Neuron (in vitro differentiated cells): ENCODE data around the gene NKX6-2.
"Not testable (repeated sequence)": the region's sequence is repeated elsewhere in the genome, so short reads cannot be mapped to it uniquely, and the experiment has no call there.

ENCODE experiments used
- H2AFZ ChIP-seq: one replicate; pipeline ENCODE4 v1.6.1; 2013; ENCODE audit warnings: low read depth, mild to moderate bottlenecking, inconsistent platforms, low read length, moderate library complexity
- H3K27me3 ChIP-seq: one replicate; pipeline ENCODE4 v1.6.1; 2013; ENCODE audit warnings: low read length; ENCODE audit not compliant: insufficient read depth
- H3K36me3 ChIP-seq: one replicate; pipeline ENCODE4 v1.6.1; 2013; ENCODE audit warnings: low read length; ENCODE audit not compliant: insufficient read depth
- H3K4me1 ChIP-seq: one replicate; pipeline ENCODE4 v1.6.1; 2013; ENCODE audit warnings: low read length; ENCODE audit not compliant: insufficient read depth
- H3K4me3 ChIP-seq: 2 replicates; pipeline ENCODE4 v1.5.1; 2013; ENCODE audit warnings: mild to moderate bottlenecking, low read length, moderate library complexity
- H3K9me3 ChIP-seq: one replicate; pipeline ENCODE4 v1.6.1; 2013; ENCODE audit warnings: low read length

NKX6-2 gene

GRCh38 chr10:132785723-132786475, at the start of gene NKX6-2:
Gene NKX6-2 (minus strand): TSS chr10:132786147. CDS start chr10:132785948, 199 bp downstream.
- Histone ChIP-seq H2AFZ (peak within 1 kb of the TSS; percentile 54), H3K27me3 (peaks cover 49% of the 10 kb centered on the region), H3K36me3 (peaks cover 15% of the 10 kb centered on the region), H3K9me3 (peaks cover 17% of the 10 kb centered on the region), H3K4me1 (peaks cover 21% of the 10 kb centered on the region), H3K4me3 (peak within 1 kb of the TSS; percentile 47)

- Histone ChIP-seq H3K4me1 (no peaks in the 10 kb centered on the region), H3K9me3 (no peaks in the 10 kb centered on the region), H3K4me3 (no peak overlapping the region), H3K36me3 (no peaks in the 10 kb centered on the region), H2AFZ (no peak overlapping the region), H3K27me3 (no peaks in the 10 kb centered on the region)
Observed at GRCh38 chr10:132834891-132835847, 49.2 kb upstream of the NKX6-2 start.

- peaks cover 3% of the 10 kb centered on the region for H3K27me3 ChIP-seq
Observed at GRCh38 chr10:132834311-132834761, 48.4 kb upstream of the NKX6-2 start.

DNA sequence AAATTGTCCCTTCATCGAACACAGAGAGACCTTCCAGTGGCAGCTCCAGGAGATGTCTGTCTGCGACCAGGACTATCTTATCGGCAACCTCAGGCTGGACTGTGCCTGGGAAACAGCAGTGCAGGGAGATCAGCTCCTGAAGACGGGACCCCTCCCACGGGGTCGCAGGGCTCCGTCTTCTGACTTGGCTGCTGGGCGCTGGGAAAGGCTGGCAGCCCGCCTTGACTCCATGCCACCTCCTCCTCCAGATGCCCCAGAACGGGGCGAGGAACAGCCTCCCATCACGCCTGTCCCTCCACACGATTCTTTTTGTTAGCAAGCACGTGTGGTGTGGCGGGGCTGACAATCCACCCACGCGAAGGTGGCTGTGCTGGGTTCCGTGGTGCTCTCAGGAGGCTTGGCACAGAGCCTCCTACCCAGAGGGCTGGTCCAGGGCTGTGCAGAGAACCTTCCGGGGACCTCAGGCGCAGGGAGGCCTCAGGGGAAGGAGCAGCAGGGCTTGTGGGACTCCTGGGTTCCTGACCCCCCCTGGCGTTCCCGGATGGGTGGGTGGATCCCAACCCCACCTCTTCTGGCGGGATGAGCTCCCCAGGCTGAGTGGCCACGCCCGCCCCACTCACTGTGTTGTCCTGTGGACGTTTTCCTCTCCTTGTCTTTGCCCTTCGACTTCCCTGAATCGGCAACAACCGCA, 47.6 kb upstream of the NKX6-2 start:
- no peaks in the 10 kb centered on the region for H3K4me1 ChIP-seq

More at GRCh38 chr10:132834311-132834761, 48.4 kb upstream of the NKX6-2 start:
- H3K4me3 ChIP-seq: no peak overlapping the region
- no peaks in the 10 kb centered on the region for H3K9me3 ChIP-seq
- H2AFZ ChIP-seq: no peak overlapping the region
- no peaks in the 10 kb centered on the region for H3K36me3 ChIP-seq
- H3K4me1 ChIP-seq: no peaks in the 10 kb centered on the region

DNA sequence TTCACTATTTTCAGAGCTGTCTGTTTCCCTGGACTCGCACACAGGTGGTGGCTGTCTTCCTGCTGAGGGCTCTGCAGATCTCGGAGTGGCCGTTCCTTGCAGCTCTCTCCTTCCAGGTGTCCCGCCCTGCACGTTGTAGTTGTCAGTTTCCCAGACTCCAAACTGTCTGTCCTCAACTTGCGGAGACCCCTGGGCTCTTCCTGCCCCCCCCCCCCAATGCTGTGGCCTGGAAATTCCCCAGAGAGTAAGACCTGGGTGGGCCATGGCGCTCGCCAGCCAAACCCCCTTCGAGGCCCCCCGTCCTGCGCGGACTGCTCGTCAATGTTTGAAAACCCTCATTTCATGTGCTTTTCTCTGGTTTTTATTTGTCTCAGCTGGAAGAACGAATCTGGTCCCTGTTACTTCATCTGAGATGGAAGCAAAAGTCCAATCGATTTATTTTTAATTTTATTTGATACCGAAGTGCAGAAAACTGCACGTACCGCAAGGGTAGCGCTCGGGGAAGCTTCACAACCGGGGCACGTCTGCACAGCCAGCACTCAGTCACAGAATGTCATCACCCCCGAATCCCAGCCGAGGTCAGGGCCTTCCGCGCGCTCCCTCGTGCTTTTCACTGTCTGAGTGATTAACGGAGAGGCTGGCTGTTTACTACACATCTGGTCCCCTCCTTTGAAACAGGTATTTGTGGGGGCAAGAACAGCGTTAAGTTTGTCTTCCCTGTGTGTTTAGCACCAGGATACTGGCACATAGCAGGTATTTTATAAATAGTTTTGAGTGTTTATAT, 46.4 kb upstream of the NKX6-2 start:
- no peaks in the 10 kb centered on the region for H3K9me3 ChIP-seq
- H3K36me3 ChIP-seq: no peaks in the 10 kb centered on the region
- H3K4me3 ChIP-seq: no peak overlapping the region
- no peak overlapping the region for H2AFZ ChIP-seq
- H3K4me1 ChIP-seq: no peaks in the 10 kb centered on the region
- H3K27me3 ChIP-seq: peaks cover 6% of the 10 kb centered on the region

More for the DNA sequence above, 47.6 kb upstream of the NKX6-2 start:
- Histone ChIP-seq H3K36me3 (no peaks in the 10 kb centered on the region), H3K27me3 (peaks cover 6% of the 10 kb centered on the region), H2AFZ (no peak overlapping the region), H3K4me3 (no peak overlapping the region), H3K9me3 (no peaks in the 10 kb centered on the region)

- Histone ChIP-seq H2AFZ (no peak overlapping the region), H3K4me3 (no peak overlapping the region), H3K27me3 (peaks cover 6% of the 10 kb centered on the region), H3K36me3 (no peaks in the 10 kb centered on the region), H3K4me1 (no peaks in the 10 kb centered on the region), H3K9me3 (no peaks in the 10 kb centered on the region)
Observed at GRCh38 chr10:132829403-132829802, 43.5 kb upstream of the NKX6-2 start.

GRCh38 chr10:132828681-132829080, 42.7 kb upstream of the NKX6-2 start:
- Histone ChIP-seq H3K36me3 (no peaks in the 10 kb centered on the region), H3K4me3 (no peak overlapping the region), H3K4me1 (no peaks in the 10 kb centered on the region), H3K9me3 (no peaks in the 10 kb centered on the region), H2AFZ (no peak overlapping the region), H3K27me3 (peaks cover 6% of the 10 kb centered on the region)

GRCh38 chr10:132827861-132828539, 42.1 kb upstream of the NKX6-2 start:
- H3K9me3 ChIP-seq: no peaks in the 10 kb centered on the region
- H3K36me3 ChIP-seq: no peaks in the 10 kb centered on the region
- peaks cover 6% of the 10 kb centered on the region for H3K27me3 ChIP-seq
- no peaks in the 10 kb centered on the region for H3K4me1 ChIP-seq
- no peak overlapping the region for H3K4me3 ChIP-seq
- no peak overlapping the region for H2AFZ ChIP-seq

DNA sequence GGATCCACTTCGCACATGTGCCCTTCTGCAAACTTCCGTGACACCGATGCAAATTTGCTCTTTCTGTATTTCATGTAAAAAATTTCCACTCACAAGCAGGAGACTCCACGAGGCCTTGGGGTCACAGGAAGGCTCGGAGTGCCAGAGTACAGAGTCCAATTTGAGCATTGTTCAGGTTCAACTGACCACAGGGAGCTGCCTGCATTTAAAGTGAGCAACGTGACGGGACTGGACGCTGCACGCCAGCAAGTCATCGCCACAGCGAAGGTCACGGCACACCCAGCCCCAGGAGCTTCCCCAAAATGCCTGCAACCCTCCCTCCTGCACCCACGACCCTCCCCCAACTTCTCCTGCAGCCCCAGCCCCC, 41.5 kb upstream of the NKX6-2 start:
- H3K4me3 ChIP-seq: no peak overlapping the region
- no peaks in the 10 kb centered on the region for H3K36me3 ChIP-seq
- no peaks in the 10 kb centered on the region for H3K4me1 ChIP-seq
- H2AFZ ChIP-seq: no peak overlapping the region
- peaks cover 6% of the 10 kb centered on the region for H3K27me3 ChIP-seq
- no peaks in the 10 kb centered on the region for H3K9me3 ChIP-seq

DNA sequence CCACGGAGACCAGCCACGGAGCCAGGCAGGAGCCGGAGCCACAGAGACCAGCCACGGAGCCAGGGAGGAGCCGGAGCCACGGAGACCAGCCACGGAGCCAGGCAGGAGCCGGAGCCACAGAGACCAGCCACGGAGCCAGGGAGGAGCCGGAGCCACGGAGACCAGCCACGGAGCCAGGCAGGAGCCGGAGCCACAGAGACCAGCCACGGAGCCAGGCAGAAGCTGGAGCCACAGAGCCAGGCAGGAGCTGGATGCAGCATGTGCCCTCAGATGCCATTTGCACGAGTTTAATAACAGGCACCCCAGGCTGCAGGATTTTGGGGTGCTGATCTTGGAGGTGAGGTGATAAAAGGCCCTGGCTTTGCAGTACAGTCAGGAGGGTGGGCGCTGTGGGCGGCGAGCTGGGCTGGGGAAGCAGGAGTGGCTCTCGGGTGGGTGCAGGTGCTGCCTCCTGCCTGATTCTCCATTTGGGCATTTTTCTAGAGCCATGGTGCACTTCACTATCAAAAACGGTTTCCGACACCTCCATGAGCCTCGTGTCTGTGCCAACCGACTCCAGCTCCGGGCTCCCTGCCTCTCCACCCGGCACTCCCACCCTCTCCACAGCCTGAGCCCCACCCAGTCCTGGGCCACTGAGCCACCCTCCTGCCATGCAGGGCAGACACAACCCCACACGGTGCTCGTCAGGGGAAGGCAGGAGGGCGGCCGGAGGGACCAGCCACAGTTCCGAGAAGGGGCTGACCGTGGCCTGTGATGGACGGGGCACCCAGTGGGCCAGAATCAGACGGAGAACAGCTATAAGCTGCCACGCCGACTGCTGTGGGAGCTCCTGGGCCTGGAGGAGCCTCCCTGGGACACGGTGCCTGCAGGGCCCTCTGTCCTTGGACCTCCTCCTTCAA, 40.8 kb upstream of the NKX6-2 start:
- no peaks in the 10 kb centered on the region for H3K36me3 ChIP-seq

GRCh38 chr10:132825783-132826523, 40.0 kb upstream of the NKX6-2 start:
- not testable (repeated sequence) for H2AFZ ChIP-seq, H3K27me3 ChIP-seq, H3K4me1 ChIP-seq, H3K9me3 ChIP-seq, H3K4me3 ChIP-seq, H3K36me3 ChIP-seq

More for the DNA sequence above, 40.8 kb upstream of the NKX6-2 start:
- peaks cover 6% of the 10 kb centered on the region for H3K27me3 ChIP-seq
- no peak overlapping the region for H2AFZ ChIP-seq
- H3K9me3 ChIP-seq: no peaks in the 10 kb centered on the region
- no peak overlapping the region for H3K4me3 ChIP-seq
- no peaks in the 10 kb centered on the region for H3K4me1 ChIP-seq
